PC-9 (cell line): Measurements from ENCODE around the gene RAB5IF. TPM values are rescaled to one million over a fixed set of nuclear protein-coding genes. Genes with fewer than 3 reads are reported as not detected.

Experiments
- BruUV-seq: library from RNA; stranded (reverse); fragments of 400-500 nt; replicated peaks from 2 replicates; lab custom pipeline; 2021; lab: Mats Ljungman, UMichigan
- CTCF ChIA-PET: fragments of 300-600 bp; sonication (Branson Sonifier 250); formaldehyde crosslinking; loops from one replicate; lab custom pipeline; 2022; ENCODE audit warnings: antibody characterized with exemption; lab: Charles Lee
- POLR2A ChIA-PET: fragments of 300-600 bp; sonication (Branson Sonifier 250); formaldehyde crosslinking; loops from one replicate; lab custom pipeline; 2022; ENCODE audit warnings: antibody characterized with exemption; ENCODE audit not compliant: unreplicated experiment; lab: Charles Lee
- DNase-seq, 2 experiments: peaks; one replicate each; pipeline versions ENCODE4 v3.0.0 to v3.0.0-alpha.2; 2015 to 2022; ENCODE audit warnings: mixed read lengths in 1 of 2
- H2AFZ ChIP-seq: fragments of 200-600 bp; sonication (generic); 2 replicates; pipeline ENCODE4 v1.8.1; 2017; ENCODE audit warnings: antibody characterized with exemption
- H3F3A ChIP-seq: fragments of 200-600 bp; sonication (generic); 2 replicates; pipeline ENCODE4 v1.8.1; 2017; ENCODE audit warnings: antibody characterized with exemption, mild to moderate bottlenecking, low read depth; ENCODE audit not compliant: insufficient read depth
- H3K27ac ChIP-seq: fragments of 200-600 bp; sonication (generic); 2 replicates; pipeline ENCODE4 v1.6.1; 2016; ENCODE audit warnings: mixed run types
- H3K27me3 ChIP-seq: fragments of 200-600 bp; sonication (generic); 2 replicates; pipeline ENCODE4 v1.6.1; 2016; ENCODE audit warnings: low read depth, mixed run types; ENCODE audit not compliant: insufficient read depth
- H3K36me3 ChIP-seq: fragments of 200-600 bp; sonication (generic); 2 replicates; pipeline ENCODE4 v1.6.1; 2016; ENCODE audit warnings: low read depth, mixed run types
- H3K4me1 ChIP-seq: fragments of 200-600 bp; sonication (generic); replicated peaks from 2 replicates; pipeline ENCODE4 v1.6.1; 2016; ENCODE audit warnings: mixed run types; ENCODE audit not compliant: insufficient read depth
- H3K4me2 ChIP-seq: fragments of 200-600 bp; sonication (generic); 2 replicates; pipeline ENCODE4 v1.6.1; 2017; ENCODE audit warnings: mixed run types
- H3K4me3 ChIP-seq: fragments of 200-600 bp; sonication (generic); 2 replicates; pipeline ENCODE4 v1.6.1; 2016; ENCODE audit warnings: mixed run types
- H3K79me2 ChIP-seq: fragments of 200-600 bp; sonication (generic); 2 replicates; pipeline ENCODE4 v1.6.1; 2017; ENCODE audit warnings: low read depth, mixed run types
- H3K9me2 ChIP-seq: fragments of 200-600 bp; sonication (generic); 2 replicates; pipeline ENCODE4 v1.8.1; 2017; ENCODE audit warnings: mild to moderate bottlenecking; ENCODE audit not compliant: insufficient read depth
- H3K9me3 ChIP-seq: fragments of 200-600 bp; sonication (generic); 2 replicates; pipeline ENCODE4 v1.8.1; 2016; ENCODE audit warnings: low read depth; ENCODE audit not compliant: insufficient read depth
- H4K20me1 ChIP-seq: fragments of 200-600 bp; sonication (generic); 2 replicates; pipeline ENCODE4 v1.8.1; 2017; ENCODE audit not compliant: insufficient read depth
- EZH2 ChIP-seq: fragments of 200-600 bp; sonication (generic); IDR thresholded peaks from 2 replicates; pipeline ENCODE4 v1.8.0; 2017; ENCODE audit warnings: antibody characterized with exemption, low read depth
- intact Hi-C: fragments of 100-400 bp; cut with micrococcal nuclease; formaldehyde crosslinking; loops from one replicate; pipeline ENCODE4 v1.10.0; 2022; ENCODE audit not compliant: unreplicated experiment
- total RNA-seq: library from RNA; stranded (reverse); gene quantifications from 2 replicates; pipeline ENCODE4 v1.2.3, GENCODE V29; 2021
- TF ChIP-seq, protein P1 (sequence below): fragments of 200-600 bp; sonication (generic); conservative IDR thresholded peaks from 2 replicates; pipeline ENCODE4 v1.6.1; 2017; ENCODE audit warnings: mixed run types, antibody characterized with exemption, mild to moderate bottlenecking, moderate library complexity

Gene RAB5IF
- total RNA-seq, 1 experiment from 2014 or later: 303 TPM

DNA sequence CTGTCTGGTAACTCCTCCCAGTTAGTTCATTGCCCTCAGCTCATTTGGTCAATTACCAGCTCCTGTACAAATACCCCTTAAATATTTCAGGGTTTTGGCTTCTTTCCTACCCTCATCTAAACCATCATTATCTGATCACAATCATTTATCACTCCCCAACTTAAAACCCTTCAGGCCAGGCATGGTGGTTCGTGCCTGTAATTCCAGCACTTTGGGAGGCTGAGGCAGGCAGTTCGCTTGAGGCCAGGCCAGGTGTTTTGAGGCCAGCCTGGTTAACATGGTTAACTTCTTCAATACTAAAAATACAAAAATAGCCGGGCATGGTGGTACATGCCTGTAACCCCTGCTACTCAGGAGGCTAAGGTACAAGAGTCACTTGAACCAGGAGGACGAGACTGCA, 22.8 kb upstream of the RAB5IF start:
- DNase-seq: no peak
- CTCF ChIA-PET: interaction anchor here (0.7 kb wide), 1 partner anchor 629 kb away, joined by 3 read pairs; the partner anchor contains the start of gene SCAND1

DNA sequence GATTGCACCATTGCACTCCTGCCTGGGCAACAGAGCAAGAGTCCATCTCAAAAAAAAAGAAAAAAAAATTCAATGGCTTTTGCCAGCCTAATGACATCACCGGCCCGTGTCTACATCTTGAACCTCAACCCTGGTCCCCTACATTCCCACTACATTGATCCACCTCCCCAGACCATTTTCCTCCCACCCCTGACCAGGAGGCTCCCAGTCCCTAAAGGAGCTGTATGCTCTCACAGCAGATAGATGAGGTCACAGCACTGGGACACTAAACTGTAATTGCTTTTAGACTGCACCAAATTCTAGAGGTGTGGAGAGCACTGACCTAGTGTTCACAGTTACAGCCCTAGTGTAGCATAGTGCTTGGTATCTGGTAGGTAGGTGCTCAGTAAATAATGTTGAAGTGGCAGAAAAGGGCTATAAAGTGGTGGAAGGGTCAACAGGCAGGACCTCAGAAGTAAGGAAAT, 21.5 kb upstream of the RAB5IF start:
- H3K27ac ChIP-seq: no peak overlapping the region
- no peaks in the 10 kb centered on the region for H3K9me2 ChIP-seq
- no peaks in the 10 kb centered on the region for H3K27me3 ChIP-seq
- H3K4me1 ChIP-seq: peaks cover 18% of the 10 kb centered on the region
- CTCF ChIA-PET: no interaction called here
- H4K20me1 ChIP-seq: no peaks in the 10 kb centered on the region
- H3F3A ChIP-seq: peaks cover 12% of the 10 kb centered on the region; the same call in 1 of the 2 replicates
- BruUV-seq: no TSS peak
- H3K36me3 ChIP-seq: no peaks in the 10 kb centered on the region
- POLR2A ChIA-PET: no interaction called here
- DNase-seq: no peak
- H3K79me2 ChIP-seq: no peaks in the 10 kb centered on the region
- H3K4me3 ChIP-seq: no peak overlapping the region
- H3K9me3 ChIP-seq: no peaks in the 10 kb centered on the region
- intact Hi-C loops: no loop called here
- no peak overlapping the region for H3K4me2 ChIP-seq
- TF ChIP-seq, protein P1, sequence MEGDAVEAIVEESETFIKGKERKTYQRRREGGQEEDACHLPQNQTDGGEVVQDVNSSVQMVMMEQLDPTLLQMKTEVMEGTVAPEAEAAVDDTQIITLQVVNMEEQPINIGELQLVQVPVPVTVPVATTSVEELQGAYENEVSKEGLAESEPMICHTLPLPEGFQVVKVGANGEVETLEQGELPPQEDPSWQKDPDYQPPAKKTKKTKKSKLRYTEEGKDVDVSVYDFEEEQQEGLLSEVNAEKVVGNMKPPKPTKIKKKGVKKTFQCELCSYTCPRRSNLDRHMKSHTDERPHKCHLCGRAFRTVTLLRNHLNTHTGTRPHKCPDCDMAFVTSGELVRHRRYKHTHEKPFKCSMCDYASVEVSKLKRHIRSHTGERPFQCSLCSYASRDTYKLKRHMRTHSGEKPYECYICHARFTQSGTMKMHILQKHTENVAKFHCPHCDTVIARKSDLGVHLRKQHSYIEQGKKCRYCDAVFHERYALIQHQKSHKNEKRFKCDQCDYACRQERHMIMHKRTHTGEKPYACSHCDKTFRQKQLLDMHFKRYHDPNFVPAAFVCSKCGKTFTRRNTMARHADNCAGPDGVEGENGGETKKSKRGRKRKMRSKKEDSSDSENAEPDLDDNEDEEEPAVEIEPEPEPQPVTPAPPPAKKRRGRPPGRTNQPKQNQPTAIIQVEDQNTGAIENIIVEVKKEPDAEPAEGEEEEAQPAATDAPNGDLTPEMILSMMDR: no peak
- no peak for TF ChIP-seq EZH2
- no peak overlapping the region for H2AFZ ChIP-seq

More for the DNA sequence above, 22.8 kb upstream of the RAB5IF start:
- Histone ChIP-seq H3K79me2 (no peaks in the 10 kb centered on the region), H2AFZ (no peak overlapping the region), H3K36me3 (no peaks in the 10 kb centered on the region), H3K4me2 (no peak overlapping the region), H3K27ac (no peak overlapping the region), H3K27me3 (no peaks in the 10 kb centered on the region), H3K9me3 (no peaks in the 10 kb centered on the region), H4K20me1 (peaks cover 4% of the 10 kb centered on the region; the same call in 1 of the 2 replicates), H3F3A (peaks cover 12% of the 10 kb centered on the region; the same call in 1 of the 2 replicates), H3K9me2 (no peaks in the 10 kb centered on the region), H3K4me3 (no peak overlapping the region), H3K4me1 (peaks cover 18% of the 10 kb centered on the region)
- TF ChIP-seq, protein P1: no peak
- no peak for TF ChIP-seq EZH2
- intact Hi-C loops: no loop called here
- BruUV-seq: no TSS peak
- POLR2A ChIA-PET: no interaction called here

DNA sequence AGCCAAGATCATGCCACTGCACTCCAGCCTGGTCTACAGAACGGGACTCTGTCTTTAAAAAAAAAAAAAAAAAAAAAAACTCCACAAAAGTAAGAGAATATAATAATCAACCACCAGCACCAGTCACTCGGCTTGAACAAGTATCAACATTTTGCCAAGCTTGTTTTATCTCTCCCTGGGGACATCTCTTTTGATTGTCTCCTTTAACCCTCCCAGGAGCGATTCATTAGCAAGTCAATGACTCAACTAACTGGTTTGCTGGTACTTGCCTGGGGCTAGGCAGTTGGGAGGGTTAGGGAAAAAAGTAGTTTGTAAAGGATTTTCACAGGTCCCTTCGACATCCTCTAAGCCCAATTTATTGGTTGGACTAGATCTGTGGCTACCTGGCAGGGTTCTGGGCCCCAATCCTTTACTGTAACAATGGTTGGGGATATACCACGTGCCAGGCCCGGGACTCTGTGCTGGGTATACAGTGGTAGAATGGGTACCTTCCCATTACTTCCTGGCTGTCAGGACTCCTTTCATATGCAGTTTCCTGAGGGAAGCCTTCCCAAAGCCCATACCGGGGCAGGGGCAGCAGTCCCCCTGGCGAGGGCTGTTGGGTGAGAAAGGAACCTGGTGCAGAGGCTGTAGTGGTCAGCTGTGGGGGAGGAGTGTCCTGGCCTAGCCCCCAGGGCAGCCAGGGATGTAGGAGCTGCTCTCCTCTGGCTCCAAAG, 20.0 kb upstream of the RAB5IF start:
- Histone ChIP-seq H3K27me3 (no peaks in the 10 kb centered on the region), H3K36me3 (no peaks in the 10 kb centered on the region), H3K9me2 (no peaks in the 10 kb centered on the region), H3K9me3 (no peaks in the 10 kb centered on the region), H3K4me1 (peaks cover 18% of the 10 kb centered on the region), H4K20me1 (no peaks in the 10 kb centered on the region), H2AFZ (no peak overlapping the region), H3K27ac (0 out of 2 replicates have a peak overlapping the region, but pooled peaks have one; percentile 3), H3K4me3 (no peak overlapping the region), H3K4me2 (peak overlapping the region; percentile 52), H3K79me2 (no peaks in the 10 kb centered on the region), H3F3A (peaks cover 12% of the 10 kb centered on the region; the same call in 1 of the 2 replicates)
- CTCF ChIA-PET: interaction anchor here (0.5 to 0.7 kb wide), 4 partner anchors 12 to 606 kb away, joined by 3 to 9 read pairs (median 5); partner anchors contain the start of genes RAB5IF and TGIF2
- DNase-seq: peak; percentile 65 to 85
- no TSS peak for BruUV-seq
- POLR2A ChIA-PET: interaction anchor here (0.6 kb wide), 1 partner anchor 367 kb away, joined by 6 read pairs; no protein-coding TSS in a partner anchor
- TF ChIP-seq, protein P1: no peak
- TF ChIP-seq EZH2: no peak
- intact Hi-C loops: no loop called here
